Measurements from ENCODE around the gene ZNF135. TPM values are rescaled to one million over a fixed set of nuclear protein-coding genes. Genes with fewer than 3 reads are reported as not detected.

ZNF135 gene
- total RNA-seq, 1 donor from 2014 or later: not detected

- no peak overlapping the region for H3K4me3 Mint-ChIP-seq (ENCODE audit: low read depth)
- peaks cover 3% of the 10 kb centered on the region for H3K36me3 Mint-ChIP-seq (ENCODE audit: low read depth)
- no peak overlapping the region for H3K27ac Mint-ChIP-seq
- DNase-seq (ENCODE audit: low spot score): no peak
- no peaks in the 10 kb centered on the region for H3K4me1 Mint-ChIP-seq (ENCODE audit: low read depth)
- intact Hi-C loops (cut with micrococcal nuclease): no loop called here
- peaks cover 47% of the 10 kb centered on the region for H3K9me3 Mint-ChIP-seq
- H3K27me3 Mint-ChIP-seq (ENCODE audit: low read depth): no peaks in the 10 kb centered on the region
These were observed 28.0 kb downstream of the ZNF135 start for GRCh38 chr19:58086825-58087710.

- no peaks in the 10 kb centered on the region for H3K4me1 Mint-ChIP-seq (ENCODE audit: low read depth)
- peaks cover 43% of the 10 kb centered on the region for H3K9me3 Mint-ChIP-seq
- intact Hi-C loops (cut with micrococcal nuclease): no loop called here
- no peaks in the 10 kb centered on the region for H3K27me3 Mint-ChIP-seq (ENCODE audit: low read depth)
- no peak overlapping the region for H3K27ac Mint-ChIP-seq
- DNase-seq (ENCODE audit: low spot score): no peak
- no peak overlapping the region for H3K4me3 Mint-ChIP-seq (ENCODE audit: low read depth)
- peaks cover 6% of the 10 kb centered on the region for H3K36me3 Mint-ChIP-seq (ENCODE audit: low read depth)
These were observed 29.5 kb downstream of the ZNF135 start for GRCh38 chr19:58088521-58089052.

GRCh38 chr19:58089846-58090245 lies 30.8 kb downstream of the ZNF135 start:
- no peak for DNase-seq (ENCODE audit: low spot score)
- Mint-ChIP-seq H3K36me3 (ENCODE audit: low read depth) (peaks cover 4% of the 10 kb centered on the region), H3K27ac (no peak overlapping the region), H3K27me3 (ENCODE audit: low read depth) (no peaks in the 10 kb centered on the region), H3K4me1 (ENCODE audit: low read depth) (no peaks in the 10 kb centered on the region), H3K9me3 (peaks cover 37% of the 10 kb centered on the region), H3K4me3 (ENCODE audit: low read depth) (no peak overlapping the region)
- intact Hi-C loops (cut with micrococcal nuclease): no loop called here

- Mint-ChIP-seq H3K27me3 (ENCODE audit: low read depth) (no peaks in the 10 kb centered on the region), H3K27ac (no peak overlapping the region), H3K36me3 (ENCODE audit: low read depth) (peaks cover 4% of the 10 kb centered on the region), H3K4me1 (ENCODE audit: low read depth) (no peaks in the 10 kb centered on the region), H3K4me3 (ENCODE audit: low read depth) (no peak overlapping the region), H3K9me3 (peaks cover 39% of the 10 kb centered on the region)
- no peak for DNase-seq (ENCODE audit: low spot score)
- intact Hi-C loops (cut with micrococcal nuclease): no loop called here
These were observed 32.3 kb downstream of the ZNF135 start for GRCh38 chr19:58091251-58091995.

GRCh38 chr19:58093071-58093470 lies 34.0 kb downstream of the ZNF135 start:
- H3K4me3 Mint-ChIP-seq (ENCODE audit: low read depth): no peak overlapping the region
- peaks cover 4% of the 10 kb centered on the region for H3K36me3 Mint-ChIP-seq (ENCODE audit: low read depth)
- intact Hi-C loops (cut with micrococcal nuclease): no loop called here
- peaks cover 41% of the 10 kb centered on the region for H3K9me3 Mint-ChIP-seq
- no peaks in the 10 kb centered on the region for H3K4me1 Mint-ChIP-seq (ENCODE audit: low read depth)
- H3K27ac Mint-ChIP-seq: no peak overlapping the region
- no peak for DNase-seq (ENCODE audit: low spot score)
- no peaks in the 10 kb centered on the region for H3K27me3 Mint-ChIP-seq (ENCODE audit: low read depth)

- intact Hi-C loops (cut with micrococcal nuclease): no loop called here
- no peaks in the 10 kb centered on the region for H3K27me3 Mint-ChIP-seq (ENCODE audit: low read depth)
- peaks cover 4% of the 10 kb centered on the region for H3K36me3 Mint-ChIP-seq (ENCODE audit: low read depth)
- peaks cover 42% of the 10 kb centered on the region for H3K9me3 Mint-ChIP-seq
- H3K4me3 Mint-ChIP-seq (ENCODE audit: low read depth): no peak overlapping the region
- H3K27ac Mint-ChIP-seq: no peak overlapping the region
- DNase-seq (ENCODE audit: low spot score): no peak
- H3K4me1 Mint-ChIP-seq (ENCODE audit: low read depth): no peaks in the 10 kb centered on the region
These were observed 36.2 kb downstream of the ZNF135 start for GRCh38 chr19:58095328-58095727.

- no peak for DNase-seq (ENCODE audit: low spot score)
- Mint-ChIP-seq H3K4me3 (ENCODE audit: low read depth) (peak overlapping the region; percentile 59), H3K4me1 (ENCODE audit: low read depth) (no peaks in the 10 kb centered on the region), H3K36me3 (ENCODE audit: low read depth) (peaks cover 4% of the 10 kb centered on the region), H3K9me3 (peaks cover 39% of the 10 kb centered on the region), H3K27ac (peak overlapping the region; percentile 21), H3K27me3 (ENCODE audit: low read depth) (no peaks in the 10 kb centered on the region)
- intact Hi-C loops (cut with micrococcal nuclease): no loop called here
These were observed 37.8 kb downstream of the ZNF135 start for GRCh38 chr19:58096884-58097283.

GRCh38 chr19:58097349-58097748 lies 38.3 kb downstream of the ZNF135 start:
- Mint-ChIP-seq H3K4me3 (ENCODE audit: low read depth) (peak overlapping the region; percentile 30), H3K4me1 (ENCODE audit: low read depth) (no peaks in the 10 kb centered on the region), H3K27me3 (ENCODE audit: low read depth) (no peaks in the 10 kb centered on the region), H3K27ac (no peak overlapping the region), H3K9me3 (peaks cover 38% of the 10 kb centered on the region), H3K36me3 (ENCODE audit: low read depth) (peaks cover 4% of the 10 kb centered on the region)
- intact Hi-C loops (cut with micrococcal nuclease): no loop called here
- DNase-seq (ENCODE audit: low spot score): no peak

GRCh38 chr19:58097781-58098681 lies 38.9 kb downstream of the ZNF135 start, which contains the start of gene ZSCAN18:
Gene ZSCAN18, minus strand, starts transcription at chr19:58098231. Its CDS starts 7,964 bp downstream, at chr19:58090267.
- no peaks in the 10 kb centered on the region for H3K4me1 Mint-ChIP-seq (ENCODE audit: low read depth)
- peak within 1 kb of the TSS; percentile 77 for H3K4me3 Mint-ChIP-seq (ENCODE audit: low read depth)
- no peaks in the 10 kb centered on the region for H3K27me3 Mint-ChIP-seq (ENCODE audit: low read depth)
- peak; percentile 76 for DNase-seq (ENCODE audit: low spot score)
- intact Hi-C loops (cut with micrococcal nuclease): no loop called here
- peaks cover 4% of the 10 kb centered on the region for H3K36me3 Mint-ChIP-seq (ENCODE audit: low read depth)
- peaks cover 42% of the 10 kb centered on the region for H3K9me3 Mint-ChIP-seq
- H3K27ac Mint-ChIP-seq: peak within 1 kb of the TSS; percentile 88

GRCh38 chr19:58098682-58098998 lies 39.6 kb downstream of the ZNF135 start:
- Mint-ChIP-seq H3K4me3 (ENCODE audit: low read depth) (peak overlapping the region; percentile 77), H3K36me3 (ENCODE audit: low read depth) (peaks cover 4% of the 10 kb centered on the region), H3K4me1 (ENCODE audit: low read depth) (no peaks in the 10 kb centered on the region), H3K9me3 (peaks cover 43% of the 10 kb centered on the region), H3K27ac (peak overlapping the region; percentile 88), H3K27me3 (ENCODE audit: low read depth) (no peaks in the 10 kb centered on the region)
- no peak for DNase-seq (ENCODE audit: low spot score)
- intact Hi-C loops (cut with micrococcal nuclease): no loop called here

GRCh38 chr19:58107778-58108545 lies 48.9 kb downstream of the ZNF135 start:
- H3K36me3 Mint-ChIP-seq (ENCODE audit: low read depth): peaks cover 8% of the 10 kb centered on the region
- DNase-seq (ENCODE audit: low spot score): no peak

GRCh38 chr19:58108546-58108817 lies 49.4 kb downstream of the ZNF135 start:
- DNase-seq (ENCODE audit: low spot score): no peak
- Mint-ChIP-seq H3K27ac (no peak overlapping the region), H3K9me3 (peaks cover 66% of the 10 kb centered on the region), H3K4me3 (ENCODE audit: low read depth) (no peak overlapping the region), H3K4me1 (ENCODE audit: low read depth) (no peaks in the 10 kb centered on the region), H3K27me3 (ENCODE audit: low read depth) (no peaks in the 10 kb centered on the region), H3K36me3 (ENCODE audit: low read depth) (peaks cover 7% of the 10 kb centered on the region)
- intact Hi-C loops (cut with micrococcal nuclease): no loop called here

More at GRCh38 chr19:58107778-58108545, 48.9 kb downstream of the ZNF135 start:
- H3K9me3 Mint-ChIP-seq: peaks cover 65% of the 10 kb centered on the region
- H3K27ac Mint-ChIP-seq: no peak overlapping the region
- no peaks in the 10 kb centered on the region for H3K27me3 Mint-ChIP-seq (ENCODE audit: low read depth)
- intact Hi-C loops (cut with micrococcal nuclease): no loop called here
- H3K4me3 Mint-ChIP-seq (ENCODE audit: low read depth): no peak overlapping the region
- no peaks in the 10 kb centered on the region for H3K4me1 Mint-ChIP-seq (ENCODE audit: low read depth)

Measured in activated T-helper 2 cell treated with anti-CD3 and anti-CD28 coated beads, Interferon-gamma antibody, Interleukin-2, Interleukin-4, amounts not matched to agents 10 μg/mL and 5 μg/mL and 100 μg/mL, durations not matched to agents 14 hours and 24 hours and 36 hours (primary cell).